ENCODE data around the gene CSRNP2. TPM values are rescaled to one million over a fixed set of nuclear protein-coding genes. Genes with fewer than 3 reads are reported as not detected.

Gene CSRNP2
- total and polyA plus RNA-seq, 2 of the 13 experiments (the other 11 are each of a cell fraction or from before 2014, with no cell fraction given) = 4.8 to 7.3 TPM

- no peak for TF ChIP-seq TOE1 (CRISPR knock-in tag; IDR thresholded peaks at IDR 0.05)
- TF ChIP-seq MED8 (CRISPR knock-in tag; IDR thresholded peaks at IDR 0.05; ENCODE audit: insufficient replicate concordance) = peak; percentile 79
- TF ChIP-seq ZSCAN25 (CRISPR knock-in tag; IDR thresholded peaks at IDR 0.05) = peak; percentile 48; the same call in 1 of the 2 replicates
- peak; percentile 53; the same call in 1 of the 2 replicates for TF ChIP-seq ZNF776 (CRISPR knock-in tag; IDR thresholded peaks at IDR 0.05)
- no peak for TF ChIP-seq ZNF883 (CRISPR knock-in tag; IDR thresholded peaks at IDR 0.05; ENCODE audit: not compliant biosample characterization)
- TF ChIP-seq NFIB (CRISPR knock-in tag; IDR thresholded peaks at IDR 0.05; ENCODE audit: borderline replicate concordance) = no peak
- TF ChIP-seq HMGXB3 (CRISPR knock-in tag; IDR thresholded peaks at IDR 0.05; ENCODE audit: borderline replicate concordance) = peak; percentile 78; the same call in 1 of the 2 replicates
- no peak for TF ChIP-seq ADNP (CRISPR knock-in tag; IDR thresholded peaks at IDR 0.05)
- 0 out of 2 replicates have a peak, but pooled peaks have one; percentile 17 for TF ChIP-seq HBP1 (CRISPR knock-in tag; IDR thresholded peaks at IDR 0.05; ENCODE audit: low read depth)
- TF ChIP-seq ZNF773 (CRISPR knock-in tag; IDR thresholded peaks at IDR 0.05; ENCODE audit: borderline replicate concordance) = peak; percentile 57; the same call in 1 of the 2 replicates
- peak; percentile 98 for TF ChIP-seq RBFOX2 (IDR thresholded peaks at IDR 0.05; ENCODE audit: low read depth, low read length)
- TF ChIP-seq DDIT3 (CRISPR knock-in tag; IDR thresholded peaks at IDR 0.05) = no peak
- peak; percentile 62; the same call in 1 of the 2 replicates for TF ChIP-seq KMT2A (CRISPR knock-in tag; IDR thresholded peaks at IDR 0.05)
- TF ChIP-seq SETDB1 (CRISPR knock-in tag; IDR thresholded peaks at IDR 0.05; ENCODE audit: borderline replicate concordance) = no peak
- no peak for TF ChIP-seq ZNF326 (CRISPR knock-in tag; IDR thresholded peaks at IDR 0.05; ENCODE audit: borderline replicate concordance)
- peak; percentile 78; the same call in 1 of the 2 replicates for TF ChIP-seq KDM4B (CRISPR knock-in tag; IDR thresholded peaks at IDR 0.05)
- no peak for TF ChIP-seq ZBTB49 (CRISPR knock-in tag; IDR thresholded peaks at IDR 0.05; ENCODE audit: borderline replicate concordance)
- TF ChIP-seq XRCC5 (optimal IDR thresholded peaks at IDR 0.05; ENCODE audit: low read length) = no peak
- TF ChIP-seq TEAD2 (CRISPR knock-in tag; IDR thresholded peaks at IDR 0.05) = no peak
Observed at GRCh38 chr12:51083126-51083833, at the start of gene CSRNP2 (continued).

Measured in HepG2 (cell line).